NB4 (cell line): ENCODE results near the gene UEVLD.
"Not testable (repeated sequence)": the region's sequence is repeated elsewhere in the genome, so short reads cannot be mapped to it uniquely, and the experiment has no call there.

ENCODE experiments used
- DNase-seq: peaks from one replicate; pipeline ENCODE4 v3.0.0; 2010; ENCODE audit warnings: low read depth
- H3K4me3 ChIP-seq: one replicate; pipeline ENCODE4 v1.5.1; 2011; ENCODE audit warnings: mild to moderate bottlenecking, low read depth, low read length, moderate library complexity
- MYC ChIP-seq: IDR thresholded peaks from 2 replicates; pipeline ENCODE4 v1.6.1; 2011; ENCODE audit warnings: low read depth, low read length
- POLR2A ChIP-seq: IDR thresholded peaks from 2 replicates; pipeline ENCODE4 v1.6.1; 2011; ENCODE audit warnings: mild to moderate bottlenecking; ENCODE audit not compliant: insufficient read length; ENCODE audit errors: extremely low read depth
- TF ChIP-seq, protein P1 (sequence below): IDR thresholded peaks from one replicate; pipeline ENCODE4 v1.5.1; 2012; ENCODE audit warnings: low read depth, low read length
- TF ChIP-seq, protein P2 (sequence below): IDR thresholded peaks from 2 replicates; pipeline ENCODE4 v1.6.1; 2011; ENCODE audit warnings: low read depth, low read length

The UEVLD gene

DNA sequence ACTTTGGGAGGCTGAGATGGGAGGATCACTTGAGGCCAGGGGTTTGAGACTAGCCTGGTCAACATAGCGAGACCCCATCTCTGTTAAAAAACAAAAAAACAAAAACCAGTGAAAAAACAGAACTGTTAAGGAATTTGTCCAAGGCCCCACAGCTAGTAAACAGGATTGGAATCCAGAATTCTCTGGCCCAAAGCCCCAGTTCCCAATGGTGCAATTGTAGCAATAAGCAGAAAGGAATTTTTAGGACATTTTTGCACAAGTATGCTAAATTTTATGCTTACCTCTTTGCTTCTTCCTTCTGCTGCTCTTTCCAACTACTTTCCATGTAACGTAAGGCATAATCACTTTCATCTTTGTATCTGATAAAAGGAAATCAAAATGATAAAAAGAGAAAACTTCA lies 22.7 kb upstream of the UEVLD start:
- DNase-seq: no peak
- TF ChIP-seq MYC (no peak), POLR2A (no peak)
- TF ChIP-seq, protein P1, sequence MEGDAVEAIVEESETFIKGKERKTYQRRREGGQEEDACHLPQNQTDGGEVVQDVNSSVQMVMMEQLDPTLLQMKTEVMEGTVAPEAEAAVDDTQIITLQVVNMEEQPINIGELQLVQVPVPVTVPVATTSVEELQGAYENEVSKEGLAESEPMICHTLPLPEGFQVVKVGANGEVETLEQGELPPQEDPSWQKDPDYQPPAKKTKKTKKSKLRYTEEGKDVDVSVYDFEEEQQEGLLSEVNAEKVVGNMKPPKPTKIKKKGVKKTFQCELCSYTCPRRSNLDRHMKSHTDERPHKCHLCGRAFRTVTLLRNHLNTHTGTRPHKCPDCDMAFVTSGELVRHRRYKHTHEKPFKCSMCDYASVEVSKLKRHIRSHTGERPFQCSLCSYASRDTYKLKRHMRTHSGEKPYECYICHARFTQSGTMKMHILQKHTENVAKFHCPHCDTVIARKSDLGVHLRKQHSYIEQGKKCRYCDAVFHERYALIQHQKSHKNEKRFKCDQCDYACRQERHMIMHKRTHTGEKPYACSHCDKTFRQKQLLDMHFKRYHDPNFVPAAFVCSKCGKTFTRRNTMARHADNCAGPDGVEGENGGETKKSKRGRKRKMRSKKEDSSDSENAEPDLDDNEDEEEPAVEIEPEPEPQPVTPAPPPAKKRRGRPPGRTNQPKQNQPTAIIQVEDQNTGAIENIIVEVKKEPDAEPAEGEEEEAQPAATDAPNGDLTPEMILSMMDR: no peak
- TF ChIP-seq, protein P2, sequence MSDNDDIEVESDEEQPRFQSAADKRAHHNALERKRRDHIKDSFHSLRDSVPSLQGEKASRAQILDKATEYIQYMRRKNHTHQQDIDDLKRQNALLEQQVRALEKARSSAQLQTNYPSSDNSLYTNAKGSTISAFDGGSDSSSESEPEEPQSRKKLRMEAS: no peak
- H3K4me3 ChIP-seq: no peak overlapping the region

DNA sequence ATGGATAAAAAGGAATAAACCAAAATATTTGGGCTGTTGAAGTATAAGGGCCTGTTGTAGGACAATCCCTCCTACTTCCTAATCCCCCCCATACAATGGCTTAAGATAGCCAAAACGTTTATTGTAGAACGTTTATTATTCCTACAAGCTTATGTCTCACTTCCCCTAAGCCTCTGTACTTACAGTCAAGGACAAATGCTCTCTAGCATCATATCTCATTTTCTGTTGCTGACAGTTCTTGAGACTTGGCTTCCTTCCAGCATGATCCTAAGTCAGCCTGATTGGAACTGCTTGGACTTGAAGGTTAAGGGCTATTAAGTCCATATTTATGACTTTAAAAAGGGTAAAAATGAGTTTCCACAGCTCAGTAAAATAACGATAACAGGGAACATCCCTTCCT lies 19.8 kb upstream of the UEVLD start:
- no peak for DNase-seq
- TF ChIP-seq POLR2A (no peak), MYC (no peak)
- TF ChIP-seq, protein P1: no peak
- TF ChIP-seq, protein P2: no peak
- H3K4me3 ChIP-seq: no peak overlapping the region

DNA sequence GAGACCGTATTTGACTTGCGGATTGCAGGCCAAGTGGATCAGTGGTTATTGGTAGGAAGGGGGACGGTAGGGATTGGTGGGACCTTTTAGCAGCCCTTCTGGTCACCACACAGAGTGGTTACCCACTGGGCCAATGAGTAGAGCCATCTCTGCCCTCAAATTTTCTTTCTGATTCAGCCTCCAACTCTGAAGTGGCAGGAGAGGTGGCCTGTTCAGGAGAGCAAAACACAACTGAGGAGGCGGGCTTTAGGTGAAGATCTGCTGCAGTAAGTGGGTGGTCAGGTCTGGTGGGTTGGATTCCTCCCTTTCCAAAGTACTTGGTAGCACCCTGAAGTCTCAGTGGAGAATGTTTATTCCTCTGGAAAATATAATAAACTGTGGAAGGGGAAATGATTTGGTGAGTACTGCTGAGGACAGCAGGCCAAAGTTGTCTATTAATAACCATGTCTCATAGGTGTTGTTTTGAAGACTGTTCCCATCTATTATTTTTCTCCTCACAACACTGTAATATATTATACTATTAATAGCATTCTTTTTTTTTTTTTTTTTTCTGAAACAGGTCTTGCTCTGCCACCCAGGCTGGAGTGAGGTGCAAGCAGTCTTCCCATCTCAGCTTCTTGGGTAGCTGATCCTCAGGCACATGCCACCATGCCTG lies 12.5 kb upstream of the UEVLD start:
- TF ChIP-seq, protein P1: no peak
- TF ChIP-seq, protein P2: no peak
- no peak for TF ChIP-seq POLR2A
- TF ChIP-seq MYC: no peak
- no peak for DNase-seq
- no peak overlapping the region for H3K4me3 ChIP-seq

GRCh38 chr11:18599739-18600230 lies 11.3 kb upstream of the UEVLD start, which contains the start of gene MISFA:
Gene MISFA, plus strand, starts transcription at chr11:18599789. Its CDS starts 140 bp downstream, at chr11:18599929.
- TF ChIP-seq MYC: no peak
- TF ChIP-seq, protein P1: no peak
- H3K4me3 ChIP-seq: no peak within 1 kb of the TSS
- DNase-seq: no peak

DNA sequence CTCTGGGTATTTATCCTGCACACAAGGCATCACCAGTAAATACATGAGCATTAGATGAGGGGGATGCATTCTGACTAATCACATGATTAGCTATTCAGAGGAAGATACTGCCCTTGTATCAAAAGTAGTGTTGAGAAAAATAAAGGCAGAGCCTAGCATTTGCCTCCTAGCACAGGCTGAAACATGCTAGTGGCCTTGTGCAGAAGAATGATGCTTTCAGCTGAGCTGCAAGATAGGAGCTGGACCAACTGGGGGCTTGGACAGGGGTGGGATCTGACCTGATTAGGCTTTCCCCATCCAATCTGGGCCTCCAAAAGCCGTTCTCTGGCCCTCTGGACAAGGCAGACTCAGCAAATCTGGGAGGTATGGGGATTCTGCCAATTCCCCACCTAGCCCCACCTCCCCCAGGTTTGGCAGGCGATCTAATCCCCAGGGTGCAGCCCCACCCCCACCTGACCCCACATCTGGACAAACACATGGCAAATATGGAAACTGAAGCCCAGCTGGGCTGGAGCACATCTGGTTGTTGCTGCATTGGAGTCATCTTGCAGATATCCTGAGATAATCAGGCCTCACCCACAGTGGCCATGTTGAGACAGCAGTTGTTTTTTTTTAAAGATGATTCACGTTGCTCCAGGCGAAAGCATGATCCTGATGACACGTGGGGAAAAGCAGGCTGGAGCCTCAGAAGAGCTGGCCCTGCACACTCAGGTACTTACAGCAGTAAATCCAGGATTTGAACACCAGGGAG lies 6.6 kb upstream of the UEVLD start:
- no peak for TF ChIP-seq MYC
- TF ChIP-seq, protein P1: no peak
- no peak for TF ChIP-seq POLR2A
- TF ChIP-seq, protein P2: no peak
- no peak for DNase-seq
- H3K4me3 ChIP-seq: no peak overlapping the region

- not testable (repeated sequence) for DNase-seq, H3K4me3 ChIP-seq
Observed at GRCh38 chr11:18594088-18594487, 5.6 kb upstream of the UEVLD start.
